GM18499 (cell line): ENCODE results near the gene CENPK.
"Not testable (repeated sequence)": the region's sequence is repeated elsewhere in the genome, so short reads cannot be mapped to it uniquely, and the experiment has no call there.

Experiments
- ATAC-seq: cut with Tn5 transposase; IDR thresholded peaks from one replicate; pipeline ENCODE4 v1.9.1; 2021; ENCODE audit warnings: moderate number of reproducible peaks; ENCODE audit not compliant: insufficient read depth, unreplicated experiment

CENPK gene

GRCh38 chr5:65512170-65512937, 50.6 kb downstream of the CENPK start:
- ATAC-seq, result no peak

- no peak for ATAC-seq
Measured at GRCh38 chr5:65508978-65509377, 54.0 kb downstream of the CENPK start.

- no peak for ATAC-seq
Measured at GRCh38 chr5:65506961-65507360, 56.0 kb downstream of the CENPK start.

- ATAC-seq, result no peak
Measured at GRCh38 chr5:65489119-65489518, 73.8 kb downstream of the CENPK start.

GRCh38 chr5:65488038-65488687, 74.8 kb downstream of the CENPK start:
- ATAC-seq, result not testable (repeated sequence)

GRCh38 chr5:65486803-65487202, 76.2 kb downstream of the CENPK start:
- ATAC-seq, result not testable (repeated sequence)

- no peak for ATAC-seq
Measured at GRCh38 chr5:65485405-65485804, 77.6 kb downstream of the CENPK start.

- ATAC-seq, result no peak
Measured at GRCh38 chr5:65483546-65484346, 79.2 kb downstream of the CENPK start.

- no peak for ATAC-seq
Measured at GRCh38 chr5:65482736-65483545, 80.0 kb downstream of the CENPK start.

GRCh38 chr5:65482296-65482735, 80.7 kb downstream of the CENPK start:
- ATAC-seq, result no peak

GRCh38 chr5:65481635-65482295, 81.2 kb downstream of the CENPK start, which contains the start of gene ADAMTS6:
TSS of gene ADAMTS6 (minus strand) at chr5:65481920. CDS start at chr5:65473673, 8,247 bp downstream.
- ATAC-seq, result peak; percentile 44

GRCh38 chr5:65481171-65481581, 81.8 kb downstream of the CENPK start:
- ATAC-seq, result no peak

- no peak for ATAC-seq
Measured at GRCh38 chr5:65480306-65480865, 82.6 kb downstream of the CENPK start.

GRCh38 chr5:65479527-65479926, 83.4 kb downstream of the CENPK start:
- ATAC-seq, result no peak

- no peak for ATAC-seq
Measured at GRCh38 chr5:65478336-65478735, 84.6 kb downstream of the CENPK start.

GRCh38 chr5:65475895-65476294, 87.1 kb downstream of the CENPK start:
- ATAC-seq, result no peak

- no peak for ATAC-seq
Measured at GRCh38 chr5:65475336-65475735, 87.6 kb downstream of the CENPK start.

GRCh38 chr5:65474130-65474711, 88.7 kb downstream of the CENPK start:
- no peak for ATAC-seq

GRCh38 chr5:65468633-65469032, 94.3 kb downstream of the CENPK start:
- ATAC-seq, result no peak
